Measurements from ENCODE around the gene BMPR1A.

DNA sequence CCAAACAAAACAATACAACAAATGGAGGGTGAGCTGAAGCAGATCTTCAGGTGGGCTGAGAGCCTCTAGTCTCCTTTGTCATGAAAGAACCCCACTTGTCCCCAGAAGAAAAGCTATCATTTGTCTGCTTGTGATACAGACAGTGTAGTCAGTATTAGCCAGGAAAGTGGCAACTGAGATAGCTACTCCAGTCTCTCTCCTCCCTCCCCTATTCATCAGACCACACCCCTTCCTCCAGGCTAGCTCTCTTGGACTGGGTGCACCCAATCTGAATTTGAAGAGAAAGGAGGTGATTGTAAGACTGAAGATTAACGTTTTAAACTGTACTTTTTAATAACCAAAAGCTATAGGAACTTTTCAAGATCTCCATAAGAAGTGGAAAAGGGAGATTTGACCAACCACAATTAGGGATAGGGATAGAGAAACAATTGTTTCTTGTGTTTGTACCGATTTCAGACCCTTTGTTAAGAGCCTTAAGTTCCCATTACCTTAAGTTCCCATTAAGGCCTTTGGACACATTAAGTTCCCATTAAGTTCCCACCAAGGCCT lies 14.1 kb downstream of the BMPR1A start:
- TF ChIP-seq, protein P1, sequence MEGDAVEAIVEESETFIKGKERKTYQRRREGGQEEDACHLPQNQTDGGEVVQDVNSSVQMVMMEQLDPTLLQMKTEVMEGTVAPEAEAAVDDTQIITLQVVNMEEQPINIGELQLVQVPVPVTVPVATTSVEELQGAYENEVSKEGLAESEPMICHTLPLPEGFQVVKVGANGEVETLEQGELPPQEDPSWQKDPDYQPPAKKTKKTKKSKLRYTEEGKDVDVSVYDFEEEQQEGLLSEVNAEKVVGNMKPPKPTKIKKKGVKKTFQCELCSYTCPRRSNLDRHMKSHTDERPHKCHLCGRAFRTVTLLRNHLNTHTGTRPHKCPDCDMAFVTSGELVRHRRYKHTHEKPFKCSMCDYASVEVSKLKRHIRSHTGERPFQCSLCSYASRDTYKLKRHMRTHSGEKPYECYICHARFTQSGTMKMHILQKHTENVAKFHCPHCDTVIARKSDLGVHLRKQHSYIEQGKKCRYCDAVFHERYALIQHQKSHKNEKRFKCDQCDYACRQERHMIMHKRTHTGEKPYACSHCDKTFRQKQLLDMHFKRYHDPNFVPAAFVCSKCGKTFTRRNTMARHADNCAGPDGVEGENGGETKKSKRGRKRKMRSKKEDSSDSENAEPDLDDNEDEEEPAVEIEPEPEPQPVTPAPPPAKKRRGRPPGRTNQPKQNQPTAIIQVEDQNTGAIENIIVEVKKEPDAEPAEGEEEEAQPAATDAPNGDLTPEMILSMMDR (conservative IDR thresholded peaks at IDR 0.05): no peak
- TF ChIP-seq ZFX (IDR thresholded peaks at IDR 0.05): no peak

Data from C4-2B (cell line).